Nephron (organoid): ENCODE measurements around the gene FBXO33.

Experiments
- H3K27ac Mint-ChIP-seq, 3 experiments: 2 replicates each; pipeline ENCODE4 v1.8.0; 2020; ENCODE audit warnings: mixed read lengths in 3 of 3, mild to moderate bottlenecking in 2 of 3, moderate library complexity in 1 of 3
- H3K27me3 Mint-ChIP-seq: 2 replicates; pipeline ENCODE4 v1.8.0; 2021; ENCODE audit warnings: low read depth, mild to moderate bottlenecking, moderate library complexity, mixed read lengths
- H3K36me3 Mint-ChIP-seq: 2 replicates; pipeline ENCODE4 v1.8.0; 2020; ENCODE audit warnings: low read depth, mixed read lengths
- H3K4me1 Mint-ChIP-seq: 2 replicates; pipeline ENCODE4 v1.8.0; 2020; ENCODE audit warnings: mixed read lengths
- H3K4me3 Mint-ChIP-seq, 3 experiments: 2 replicates each; pipeline ENCODE4 v1.8.0; 2020; ENCODE audit warnings: mild to moderate bottlenecking in 3 of 3, mixed read lengths in 3 of 3, moderate library complexity in 2 of 3
- H3K9me3 Mint-ChIP-seq: 2 replicates; pipeline ENCODE4 v1.8.0; 2020; ENCODE audit warnings: mixed read lengths
- CTCF ChIP-seq, 3 experiments: fragments of 200-600 bp; sonication (generic); IDR thresholded peaks; one replicate each; pipeline ENCODE4 v1.5.0; 2021; ENCODE audit warnings: antibody characterized with exemption in 3 of 3; ENCODE audit not compliant: unreplicated experiment in 3 of 3

FBXO33 gene

GRCh38 chr14:39381366-39381765, 50.9 kb downstream of the FBXO33 start:
- Mint-ChIP-seq H3K27ac (peak overlapping the region; percentile 21 to 37 (median 36)), H3K27me3 (no peaks in the 10 kb centered on the region), H3K9me3 (no peaks in the 10 kb centered on the region), H3K4me1 (peaks cover 9% of the 10 kb centered on the region), H3K4me3 (no peak overlapping the region), H3K36me3 (peaks cover 4% of the 10 kb centered on the region)
- TF ChIP-seq CTCF (IDR thresholded peaks at IDR 0.05; ENCODE audit: unreplicated experiment in 3 of 3): no peak

DNA sequence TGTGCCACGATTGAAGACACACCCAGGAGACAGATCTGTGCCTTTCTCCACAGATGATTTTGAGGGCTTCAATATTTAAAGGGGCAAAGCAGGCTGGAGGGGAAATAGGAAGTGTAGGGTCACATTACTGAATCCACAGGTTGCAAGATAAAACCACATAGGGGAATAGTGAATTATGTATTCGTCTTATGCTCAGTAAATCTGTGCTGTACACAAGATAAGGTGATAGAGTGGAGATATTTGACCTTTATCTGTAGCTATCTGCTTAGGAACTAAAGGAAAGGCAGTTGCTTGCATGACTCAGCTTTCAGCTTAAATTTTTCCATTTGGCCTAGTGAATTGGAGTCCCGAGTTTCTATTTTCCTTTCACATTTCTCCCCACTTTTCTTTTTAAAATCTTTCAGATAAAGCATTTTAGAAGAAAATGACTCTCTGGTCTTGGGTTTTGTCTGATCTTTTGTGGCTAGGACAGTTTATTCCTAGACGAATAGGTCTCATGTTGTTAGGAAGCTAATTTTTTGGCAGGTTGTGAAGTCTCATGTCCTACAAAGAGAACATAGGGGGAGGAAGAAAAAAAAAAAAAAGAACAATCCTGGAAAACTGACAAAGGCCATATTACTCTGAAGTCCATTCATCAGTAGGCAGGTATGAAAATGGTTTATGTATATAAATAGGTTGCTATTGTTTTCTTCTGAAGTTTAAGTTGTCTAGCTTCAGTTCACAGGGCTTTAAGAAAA, 55.4 kb downstream of the FBXO33 start:
- H3K4me3 Mint-ChIP-seq: no peak overlapping the region
- no peak for TF ChIP-seq CTCF (IDR thresholded peaks at IDR 0.05; ENCODE audit: unreplicated experiment in 3 of 3)
- no peaks in the 10 kb centered on the region for H3K36me3 Mint-ChIP-seq
- peak overlapping the region; percentile 1 to 26 (median 12) for H3K27ac Mint-ChIP-seq
- no peaks in the 10 kb centered on the region for H3K27me3 Mint-ChIP-seq
- H3K4me1 Mint-ChIP-seq: peaks cover 10% of the 10 kb centered on the region
- H3K9me3 Mint-ChIP-seq: no peaks in the 10 kb centered on the region

GRCh38 chr14:39374851-39375250, 57.4 kb downstream of the FBXO33 start:
- no peaks in the 10 kb centered on the region for H3K36me3 Mint-ChIP-seq
- H3K4me3 Mint-ChIP-seq: no peak overlapping the region
- no peaks in the 10 kb centered on the region for H3K9me3 Mint-ChIP-seq
- H3K4me1 Mint-ChIP-seq: peaks cover 10% of the 10 kb centered on the region
- no peak for TF ChIP-seq CTCF (IDR thresholded peaks at IDR 0.05; ENCODE audit: unreplicated experiment in 3 of 3)
- no peaks in the 10 kb centered on the region for H3K27me3 Mint-ChIP-seq
- H3K27ac Mint-ChIP-seq: no peak overlapping the region

DNA sequence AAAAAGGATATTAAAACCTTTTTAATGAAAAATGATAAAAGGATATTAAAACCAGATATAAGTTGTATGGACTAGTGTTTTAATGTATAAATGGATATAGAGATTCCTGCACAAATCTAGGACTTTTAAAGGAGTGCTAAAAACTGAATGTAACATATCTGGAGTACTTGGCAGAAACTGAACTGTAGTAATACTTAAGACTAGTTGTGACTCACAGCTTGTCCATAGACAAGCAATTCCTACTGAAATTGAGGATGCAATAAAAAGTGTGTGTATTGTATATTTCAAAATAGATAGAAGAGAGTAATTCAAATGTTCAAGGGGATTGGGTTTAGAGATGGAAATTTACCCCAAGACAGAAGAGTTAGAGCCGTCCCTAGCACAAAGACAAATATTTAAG, 59.6 kb downstream of the FBXO33 start:
- no peaks in the 10 kb centered on the region for H3K27me3 Mint-ChIP-seq
- no peaks in the 10 kb centered on the region for H3K9me3 Mint-ChIP-seq
- no peak overlapping the region for H3K27ac Mint-ChIP-seq
- TF ChIP-seq CTCF (IDR thresholded peaks at IDR 0.05; ENCODE audit: unreplicated experiment in 3 of 3): no peak
- no peak overlapping the region for H3K4me3 Mint-ChIP-seq
- H3K4me1 Mint-ChIP-seq: peaks cover 10% of the 10 kb centered on the region
- H3K36me3 Mint-ChIP-seq: no peaks in the 10 kb centered on the region

- H3K9me3 Mint-ChIP-seq: peaks cover 6% of the 10 kb centered on the region
- peaks cover 8% of the 10 kb centered on the region for H3K36me3 Mint-ChIP-seq
- TF ChIP-seq CTCF (IDR thresholded peaks at IDR 0.05; ENCODE audit: unreplicated experiment in 3 of 3): no peak
- H3K4me1 Mint-ChIP-seq: no peaks in the 10 kb centered on the region
- H3K4me3 Mint-ChIP-seq: no peak overlapping the region
- H3K27me3 Mint-ChIP-seq: no peaks in the 10 kb centered on the region
- no peak overlapping the region for H3K27ac Mint-ChIP-seq
Observed at GRCh38 chr14:39370415-39370814, 61.8 kb downstream of the FBXO33 start.

- H3K9me3 Mint-ChIP-seq: peaks cover 15% of the 10 kb centered on the region
- H3K27me3 Mint-ChIP-seq: no peaks in the 10 kb centered on the region
- no peaks in the 10 kb centered on the region for H3K4me1 Mint-ChIP-seq
- no peak overlapping the region for H3K27ac Mint-ChIP-seq
- TF ChIP-seq CTCF (IDR thresholded peaks at IDR 0.05; ENCODE audit: unreplicated experiment in 3 of 3): no peak
- no peak overlapping the region for H3K4me3 Mint-ChIP-seq
- H3K36me3 Mint-ChIP-seq: peaks cover 19% of the 10 kb centered on the region
Observed at GRCh38 chr14:39369029-39369428, 63.2 kb downstream of the FBXO33 start.
